HT1080 (cell line): ENCODE data around the gene SPECC1L. TPM values are rescaled to one million over a fixed set of nuclear protein-coding genes. Genes with fewer than 3 reads are reported as not detected.

Source experiments
- DNase-seq: peaks from one replicate; pipeline ENCODE4 v3.0.0-alpha.2; 2015; ENCODE audit warnings: low read depth
- total RNA-seq: library from RNA; depleted of rRNA; stranded (reverse); fragments of >200 nt; shearing (Covaris generic); gene quantifications from 2 replicates; pipeline ENCODE4 v1.2.3, GENCODE V29; 2014; rRNA removed

The SPECC1L gene
- total RNA-seq, 1 experiment from 2014 or later, result 28.5 TPM

- DNase-seq, result peak; percentile 61
Observed at GRCh38 chr22:24466716-24467328, 196.2 kb downstream of the SPECC1L start.

- no peak for DNase-seq
Observed at GRCh38 chr22:24467340-24467739, 196.7 kb downstream of the SPECC1L start.

Other genes with a start within 250 kb of the SPECC1L start
- gene SUSD2, start 89.3 kb upstream of the SPECC1L start, total RNA-seq, result 0.10 and 0.17 TPM in 2 replicates
- not detected in 2 replicates for gene GGT5, start 25.7 kb upstream of the SPECC1L start, total RNA-seq
- gene ADORA2A, start 156.8 kb downstream of the SPECC1L start, total RNA-seq, result 1.5 and 2.3 TPM in 2 replicates
- not detected in 2 replicates for gene UPB1, start 224.5 kb downstream of the SPECC1L start, total RNA-seq